NB4 (cell line): Measurements from ENCODE around the gene WWP2.
"Not testable (repeated sequence)": the region's sequence is repeated elsewhere in the genome, so short reads cannot be mapped to it uniquely, and the experiment has no call there.

Source experiments
- DNase-seq: peaks from one replicate; pipeline ENCODE4 v3.0.0; 2010; ENCODE audit warnings: low read depth
- H3K4me3 ChIP-seq: one replicate; pipeline ENCODE4 v1.5.1; 2011; ENCODE audit warnings: mild to moderate bottlenecking, low read depth, low read length, moderate library complexity
- MYC ChIP-seq: IDR thresholded peaks from 2 replicates; pipeline ENCODE4 v1.6.1; 2011; ENCODE audit warnings: low read depth, low read length
- POLR2A ChIP-seq: IDR thresholded peaks from 2 replicates; pipeline ENCODE4 v1.6.1; 2011; ENCODE audit warnings: mild to moderate bottlenecking; ENCODE audit not compliant: insufficient read length; ENCODE audit errors: extremely low read depth
- TF ChIP-seq, protein P1 (sequence below): IDR thresholded peaks from one replicate; pipeline ENCODE4 v1.5.1; 2012; ENCODE audit warnings: low read depth, low read length
- TF ChIP-seq, protein P2 (sequence below): IDR thresholded peaks from 2 replicates; pipeline ENCODE4 v1.6.1; 2011; ENCODE audit warnings: low read depth, low read length

The WWP2 gene

DNA sequence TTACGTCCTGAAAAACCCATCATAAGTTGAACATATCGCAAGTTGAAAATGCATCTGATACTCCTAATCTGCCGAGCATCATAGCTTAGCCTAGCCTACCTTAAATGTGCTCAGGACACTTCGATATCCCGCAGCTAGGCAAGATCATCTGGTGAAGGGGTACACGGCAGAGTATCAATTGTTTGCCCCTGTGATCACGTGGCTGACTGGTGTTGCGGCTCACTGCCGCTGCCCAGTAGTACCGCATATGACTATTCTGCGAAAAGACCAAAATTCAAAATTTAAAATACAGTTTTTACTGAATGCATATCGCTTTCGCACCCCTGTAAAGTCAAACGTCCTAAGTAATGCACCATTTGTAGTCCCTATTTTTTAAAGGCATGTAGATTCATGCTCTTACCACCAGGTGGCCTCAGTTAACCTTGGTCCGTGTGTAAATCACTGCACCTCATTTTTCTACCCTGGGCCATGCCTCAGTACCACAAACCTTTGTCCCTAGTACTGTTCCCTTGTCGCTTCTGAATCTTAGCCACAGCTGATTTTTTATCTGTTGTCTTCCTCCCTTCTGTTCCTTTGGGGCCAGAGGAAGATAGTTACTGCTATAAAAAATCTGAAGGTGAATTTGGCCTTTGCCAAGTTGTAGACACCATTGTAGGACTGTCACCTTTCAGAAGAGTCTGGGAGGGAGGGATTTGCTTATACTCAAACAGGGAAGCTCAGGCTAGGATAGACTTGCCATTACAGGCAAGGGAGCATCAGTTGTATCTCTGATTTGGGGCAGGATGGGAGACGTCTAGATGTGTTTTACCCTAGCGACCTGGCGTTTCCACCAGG, 34.4 kb downstream of the WWP2 start:
- DNase-seq: peak; percentile 61
- TF ChIP-seq, protein P1, sequence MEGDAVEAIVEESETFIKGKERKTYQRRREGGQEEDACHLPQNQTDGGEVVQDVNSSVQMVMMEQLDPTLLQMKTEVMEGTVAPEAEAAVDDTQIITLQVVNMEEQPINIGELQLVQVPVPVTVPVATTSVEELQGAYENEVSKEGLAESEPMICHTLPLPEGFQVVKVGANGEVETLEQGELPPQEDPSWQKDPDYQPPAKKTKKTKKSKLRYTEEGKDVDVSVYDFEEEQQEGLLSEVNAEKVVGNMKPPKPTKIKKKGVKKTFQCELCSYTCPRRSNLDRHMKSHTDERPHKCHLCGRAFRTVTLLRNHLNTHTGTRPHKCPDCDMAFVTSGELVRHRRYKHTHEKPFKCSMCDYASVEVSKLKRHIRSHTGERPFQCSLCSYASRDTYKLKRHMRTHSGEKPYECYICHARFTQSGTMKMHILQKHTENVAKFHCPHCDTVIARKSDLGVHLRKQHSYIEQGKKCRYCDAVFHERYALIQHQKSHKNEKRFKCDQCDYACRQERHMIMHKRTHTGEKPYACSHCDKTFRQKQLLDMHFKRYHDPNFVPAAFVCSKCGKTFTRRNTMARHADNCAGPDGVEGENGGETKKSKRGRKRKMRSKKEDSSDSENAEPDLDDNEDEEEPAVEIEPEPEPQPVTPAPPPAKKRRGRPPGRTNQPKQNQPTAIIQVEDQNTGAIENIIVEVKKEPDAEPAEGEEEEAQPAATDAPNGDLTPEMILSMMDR: peak; percentile 89
- TF ChIP-seq MYC: no peak
- no peak overlapping the region for H3K4me3 ChIP-seq

DNA sequence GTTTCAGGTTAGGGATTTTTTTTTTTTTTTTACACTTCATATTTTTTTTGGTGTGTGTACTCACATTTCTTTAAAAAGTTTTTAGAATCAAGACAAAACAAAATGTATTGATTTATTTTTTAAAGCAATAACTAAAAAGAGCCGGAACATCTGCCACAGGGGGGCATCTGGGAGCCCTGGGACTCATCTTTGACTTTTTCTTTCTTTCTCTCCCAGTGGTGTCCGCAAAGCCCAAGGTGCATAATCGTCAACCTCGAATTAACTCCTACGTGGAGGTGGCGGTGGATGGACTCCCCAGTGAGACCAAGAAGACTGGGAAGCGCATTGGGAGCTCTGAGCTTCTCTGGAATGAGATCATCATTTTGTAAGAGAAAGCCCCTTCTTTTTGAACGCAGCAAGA, 36.3 kb downstream of the WWP2 start:
- no peak for TF ChIP-seq MYC
- TF ChIP-seq, protein P1: peak; percentile 10
- H3K4me3 ChIP-seq: no peak overlapping the region
- no peak for DNase-seq

DNA sequence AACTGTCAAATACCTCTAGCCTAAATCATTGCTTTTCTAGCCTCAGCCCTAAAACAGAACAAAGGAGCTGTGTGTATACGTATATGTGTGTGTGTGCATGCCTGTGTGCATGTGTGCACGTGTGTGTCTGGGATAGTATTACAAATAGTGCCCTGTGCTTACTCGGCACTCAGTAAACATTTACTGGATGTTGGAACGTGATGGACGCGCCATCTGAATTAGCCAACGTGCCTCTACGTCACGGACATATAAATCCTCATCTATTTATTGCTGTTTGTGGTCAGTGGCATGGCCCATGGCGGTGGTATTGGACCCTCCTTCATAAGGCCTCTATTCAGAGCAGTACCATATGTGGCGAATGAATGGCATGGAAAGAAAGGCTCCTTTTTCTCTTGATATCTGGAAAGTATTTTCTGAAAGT, 37.5 kb downstream of the WWP2 start:
- TF ChIP-seq POLR2A: no peak
- TF ChIP-seq, protein P2, sequence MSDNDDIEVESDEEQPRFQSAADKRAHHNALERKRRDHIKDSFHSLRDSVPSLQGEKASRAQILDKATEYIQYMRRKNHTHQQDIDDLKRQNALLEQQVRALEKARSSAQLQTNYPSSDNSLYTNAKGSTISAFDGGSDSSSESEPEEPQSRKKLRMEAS: no peak
- TF ChIP-seq, protein P1: no peak
- no peak for TF ChIP-seq MYC
- no peak for DNase-seq
- no peak overlapping the region for H3K4me3 ChIP-seq

DNA sequence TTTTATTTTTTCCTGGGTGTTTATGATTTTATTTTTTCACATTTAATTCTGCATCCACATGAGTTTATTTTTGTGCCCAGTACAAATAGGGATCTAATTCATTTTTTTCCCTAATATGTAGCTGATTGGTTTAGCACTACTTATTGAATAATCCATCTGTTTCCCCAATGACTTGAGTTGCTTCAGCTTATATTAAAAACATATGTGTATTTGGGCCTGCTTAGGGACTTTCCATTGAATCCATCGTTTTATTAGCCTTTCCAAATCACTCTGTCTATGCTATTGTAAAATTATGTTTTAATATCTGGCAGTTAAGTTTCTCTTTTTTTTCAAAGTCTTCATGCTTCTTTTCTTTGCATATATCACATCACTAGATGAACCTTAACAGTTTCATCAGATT, 42.2 kb downstream of the WWP2 start:
- H3K4me3 ChIP-seq: no peak overlapping the region
- no peak for DNase-seq
- no peak for TF ChIP-seq MYC
- no peak for TF ChIP-seq POLR2A
- TF ChIP-seq, protein P1: no peak
- TF ChIP-seq, protein P2: no peak

DNA sequence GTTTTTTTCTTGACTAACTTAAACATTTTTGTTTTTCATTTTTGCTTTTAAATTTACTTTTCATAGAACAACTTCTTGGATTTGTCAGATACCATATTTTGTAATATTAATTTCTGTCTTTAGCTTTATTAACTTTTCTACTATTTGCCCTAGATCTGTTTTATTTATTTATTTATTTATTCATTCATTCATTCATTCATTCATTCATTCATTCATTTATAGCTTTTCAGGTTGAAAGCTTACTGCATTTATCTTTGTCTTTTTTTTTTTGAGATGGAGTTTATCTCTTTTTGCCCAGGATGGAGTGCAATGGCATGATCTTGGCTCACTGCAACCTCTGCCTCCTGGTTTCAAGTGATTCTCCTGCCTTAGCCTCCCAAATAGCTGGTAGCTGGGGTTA, 44.6 kb downstream of the WWP2 start:
- DNase-seq, H3K4me3 ChIP-seq: not testable (repeated sequence)

DNA sequence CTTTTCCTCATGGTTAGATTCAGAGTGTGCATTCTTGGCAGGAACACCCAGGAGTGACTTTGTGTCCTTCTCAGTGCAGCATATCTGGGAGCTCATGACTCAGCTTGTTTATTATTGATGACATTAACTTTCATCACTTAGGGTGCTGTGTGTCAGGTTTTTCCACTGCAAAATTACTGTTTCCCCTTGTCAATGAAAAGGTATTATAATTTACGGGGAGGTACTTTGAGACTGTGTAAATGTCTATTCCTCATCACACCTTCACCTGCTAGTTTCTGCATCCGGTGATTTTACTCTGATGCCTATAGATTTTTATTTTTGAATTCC, 50.5 kb downstream of the WWP2 start:
- no peak for DNase-seq
- H3K4me3 ChIP-seq: no peak overlapping the region
- no peak for TF ChIP-seq POLR2A
- no peak for TF ChIP-seq MYC
- TF ChIP-seq, protein P2: no peak
- TF ChIP-seq, protein P1: no peak

DNA sequence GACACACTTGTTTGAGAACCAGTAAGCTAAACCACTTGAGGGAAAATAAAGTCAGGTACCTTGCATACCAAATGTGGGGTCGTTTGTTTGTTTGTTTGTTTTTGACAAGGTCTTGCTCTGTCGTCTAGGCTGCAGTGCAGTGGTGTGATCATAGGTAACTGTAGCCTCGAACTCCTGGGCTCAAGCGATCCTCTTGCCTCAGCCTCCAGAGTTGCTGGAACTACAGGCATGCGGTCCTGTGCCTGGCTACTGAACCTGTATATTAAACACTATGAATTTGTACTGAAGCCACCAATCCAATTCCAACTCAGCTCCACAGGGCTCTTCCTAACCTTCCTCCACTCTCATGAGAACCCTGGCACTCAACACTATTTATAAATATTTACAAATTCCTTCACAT, 51.9 kb downstream of the WWP2 start:
- no peak overlapping the region for H3K4me3 ChIP-seq
- TF ChIP-seq MYC: no peak
- TF ChIP-seq, protein P1: no peak
- no peak for DNase-seq
